HL-60 (cell line): ENCODE data around the gene PRDM16.

ENCODE experiments used
- DNase-seq, 2 experiments: peaks; one replicate each; pipeline ENCODE4 v3.0.0-alpha.2; 2010 to 2020; ENCODE audit warnings: low read depth in 1 of 2, low spot score in 1 of 2
- H3K27ac ChIP-seq: fragments of 250-450 bp; sonication (Bioruptor Pico); replicated peaks from 2 replicates; pipeline ENCODE4 v1.5.1; 2020; ENCODE audit warnings: mild to moderate bottlenecking, moderate library complexity
- H3K27me3 ChIP-seq: fragments of 250-450 bp; sonication (Bioruptor Pico); 2 replicates; pipeline ENCODE4 v1.5.1; 2021; ENCODE audit warnings: mild to moderate bottlenecking, moderate library complexity; ENCODE audit not compliant: insufficient read depth, poor library complexity, severe bottlenecking
- H3K4me3 ChIP-seq: replicated peaks from 2 replicates; pipeline ENCODE4 v1.5.1; 2011; ENCODE audit warnings: mild to moderate bottlenecking, control low read depth, low read length; ENCODE audit not compliant: insufficient read depth
- GABPA ChIP-seq: IDR thresholded peaks from 2 replicates; pipeline ENCODE4 v1.6.1; 2012; ENCODE audit warnings: low read depth
- POLR2AphosphoS5 ChIP-seq: IDR thresholded peaks from 2 replicates; pipeline ENCODE4 v1.6.1; 2012; ENCODE audit warnings: low read depth
- SPI1 ChIP-seq: IDR thresholded peaks from 2 replicates; pipeline ENCODE4 v1.6.1; 2012; ENCODE audit warnings: low read depth, mild to moderate bottlenecking, borderline replicate concordance
- TF ChIP-seq, protein P1 (sequence below): IDR thresholded peaks from 2 replicates; pipeline ENCODE4 v1.6.1; 2012; ENCODE audit warnings: low read depth; ENCODE audit not compliant: insufficient replicate concordance
- TF ChIP-seq, protein P2 (sequence below): IDR thresholded peaks from one replicate; pipeline ENCODE4 v1.5.1; 2011; ENCODE audit warnings: low read length, control low read depth, inconsistent platforms; ENCODE audit not compliant: insufficient read depth

Gene PRDM16

GRCh38 chr1:3197781-3198316, 128.8 kb downstream of the PRDM16 start:
- H3K27ac ChIP-seq = no peak overlapping the region
- no peak for TF ChIP-seq SPI1
- no peak for TF ChIP-seq POLR2AphosphoS5
- TF ChIP-seq, protein P1, sequence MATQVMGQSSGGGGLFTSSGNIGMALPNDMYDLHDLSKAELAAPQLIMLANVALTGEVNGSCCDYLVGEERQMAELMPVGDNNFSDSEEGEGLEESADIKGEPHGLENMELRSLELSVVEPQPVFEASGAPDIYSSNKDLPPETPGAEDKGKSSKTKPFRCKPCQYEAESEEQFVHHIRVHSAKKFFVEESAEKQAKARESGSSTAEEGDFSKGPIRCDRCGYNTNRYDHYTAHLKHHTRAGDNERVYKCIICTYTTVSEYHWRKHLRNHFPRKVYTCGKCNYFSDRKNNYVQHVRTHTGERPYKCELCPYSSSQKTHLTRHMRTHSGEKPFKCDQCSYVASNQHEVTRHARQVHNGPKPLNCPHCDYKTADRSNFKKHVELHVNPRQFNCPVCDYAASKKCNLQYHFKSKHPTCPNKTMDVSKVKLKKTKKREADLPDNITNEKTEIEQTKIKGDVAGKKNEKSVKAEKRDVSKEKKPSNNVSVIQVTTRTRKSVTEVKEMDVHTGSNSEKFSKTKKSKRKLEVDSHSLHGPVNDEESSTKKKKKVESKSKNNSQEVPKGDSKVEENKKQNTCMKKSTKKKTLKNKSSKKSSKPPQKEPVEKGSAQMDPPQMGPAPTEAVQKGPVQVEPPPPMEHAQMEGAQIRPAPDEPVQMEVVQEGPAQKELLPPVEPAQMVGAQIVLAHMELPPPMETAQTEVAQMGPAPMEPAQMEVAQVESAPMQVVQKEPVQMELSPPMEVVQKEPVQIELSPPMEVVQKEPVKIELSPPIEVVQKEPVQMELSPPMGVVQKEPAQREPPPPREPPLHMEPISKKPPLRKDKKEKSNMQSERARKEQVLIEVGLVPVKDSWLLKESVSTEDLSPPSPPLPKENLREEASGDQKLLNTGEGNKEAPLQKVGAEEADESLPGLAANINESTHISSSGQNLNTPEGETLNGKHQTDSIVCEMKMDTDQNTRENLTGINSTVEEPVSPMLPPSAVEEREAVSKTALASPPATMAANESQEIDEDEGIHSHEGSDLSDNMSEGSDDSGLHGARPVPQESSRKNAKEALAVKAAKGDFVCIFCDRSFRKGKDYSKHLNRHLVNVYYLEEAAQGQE = no peak
- TF ChIP-seq, protein P2, sequence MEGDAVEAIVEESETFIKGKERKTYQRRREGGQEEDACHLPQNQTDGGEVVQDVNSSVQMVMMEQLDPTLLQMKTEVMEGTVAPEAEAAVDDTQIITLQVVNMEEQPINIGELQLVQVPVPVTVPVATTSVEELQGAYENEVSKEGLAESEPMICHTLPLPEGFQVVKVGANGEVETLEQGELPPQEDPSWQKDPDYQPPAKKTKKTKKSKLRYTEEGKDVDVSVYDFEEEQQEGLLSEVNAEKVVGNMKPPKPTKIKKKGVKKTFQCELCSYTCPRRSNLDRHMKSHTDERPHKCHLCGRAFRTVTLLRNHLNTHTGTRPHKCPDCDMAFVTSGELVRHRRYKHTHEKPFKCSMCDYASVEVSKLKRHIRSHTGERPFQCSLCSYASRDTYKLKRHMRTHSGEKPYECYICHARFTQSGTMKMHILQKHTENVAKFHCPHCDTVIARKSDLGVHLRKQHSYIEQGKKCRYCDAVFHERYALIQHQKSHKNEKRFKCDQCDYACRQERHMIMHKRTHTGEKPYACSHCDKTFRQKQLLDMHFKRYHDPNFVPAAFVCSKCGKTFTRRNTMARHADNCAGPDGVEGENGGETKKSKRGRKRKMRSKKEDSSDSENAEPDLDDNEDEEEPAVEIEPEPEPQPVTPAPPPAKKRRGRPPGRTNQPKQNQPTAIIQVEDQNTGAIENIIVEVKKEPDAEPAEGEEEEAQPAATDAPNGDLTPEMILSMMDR = no peak
- peaks cover 4% of the 10 kb centered on the region for H3K27me3 ChIP-seq

DNA sequence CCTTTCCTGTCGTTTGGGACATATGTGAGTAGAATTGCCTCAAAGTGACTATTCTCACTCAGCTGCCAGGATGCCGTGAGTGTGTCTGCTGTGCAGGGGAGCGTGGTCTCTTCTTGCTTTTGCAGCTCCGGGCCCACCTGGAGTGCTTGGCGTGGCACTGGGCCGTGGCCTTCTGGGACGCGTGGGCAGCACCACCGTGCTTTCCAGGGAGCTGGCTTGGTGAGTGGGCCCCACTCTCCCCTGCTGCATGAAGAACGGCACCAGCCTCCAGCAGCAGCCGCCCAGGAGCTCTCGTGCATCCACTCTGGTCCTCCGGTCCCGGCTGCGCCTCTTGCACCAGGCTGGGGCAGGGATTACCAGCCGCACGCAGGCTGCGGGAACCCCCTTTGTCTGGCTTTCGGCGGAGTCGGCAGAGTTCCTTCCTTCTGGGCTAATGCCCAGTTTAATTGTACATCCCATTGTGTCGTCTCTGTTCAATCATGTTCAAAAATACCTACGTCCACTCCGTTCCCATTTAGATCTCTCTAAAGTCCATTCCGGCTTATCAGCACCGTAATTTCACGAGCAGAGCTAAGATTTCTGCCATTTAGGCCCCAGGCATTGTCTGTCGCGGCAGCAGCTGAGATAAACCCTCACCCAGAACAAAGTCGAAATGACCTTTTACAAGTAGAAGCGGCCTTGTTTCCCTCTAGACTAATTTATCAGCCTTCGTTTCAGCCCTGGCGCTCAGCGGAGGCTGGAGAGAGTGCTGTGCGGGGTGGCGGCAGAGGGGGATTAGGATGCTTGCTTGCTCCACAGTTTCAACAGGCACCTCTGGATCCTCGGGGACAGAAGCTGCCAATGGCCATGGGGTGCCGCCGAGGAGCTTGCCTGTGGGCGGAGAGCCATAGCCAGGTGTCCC, 129.6 kb downstream of the PRDM16 start:
- DNase-seq = no peak
- Histone ChIP-seq H3K27me3 (peaks cover 4% of the 10 kb centered on the region), H3K4me3 (no peak overlapping the region), H3K27ac (no peak overlapping the region)
- TF ChIP-seq GABPA (no peak), SPI1 (no peak), POLR2AphosphoS5 (no peak)
- TF ChIP-seq, protein P1 = no peak
- TF ChIP-seq, protein P2 = no peak

More at GRCh38 chr1:3197781-3198316, 128.8 kb downstream of the PRDM16 start:
- H3K4me3 ChIP-seq = no peak overlapping the region
- no peak for DNase-seq

- peaks cover 4% of the 10 kb centered on the region for H3K27me3 ChIP-seq
- DNase-seq = no peak
- H3K4me3 ChIP-seq = no peak overlapping the region
- TF ChIP-seq GABPA (no peak), SPI1 (no peak)
- no peak overlapping the region for H3K27ac ChIP-seq
Observed at GRCh38 chr1:3204725-3205124, 135.7 kb downstream of the PRDM16 start.

GRCh38 chr1:3205815-3206214, 136.8 kb downstream of the PRDM16 start:
- TF ChIP-seq, protein P2 = no peak
- TF ChIP-seq, protein P1 = no peak
- TF ChIP-seq SPI1 = no peak
- no peak for TF ChIP-seq GABPA
- TF ChIP-seq POLR2AphosphoS5 = no peak
- Histone ChIP-seq H3K27ac (no peak overlapping the region), H3K27me3 (peaks cover 4% of the 10 kb centered on the region), H3K4me3 (no peak overlapping the region)
- no peak for DNase-seq
